H1 (cell line): Measurements from ENCODE around the gene PLEKHG1. TPM values are rescaled to one million over a fixed set of nuclear protein-coding genes. Genes with fewer than 3 reads are reported as not detected.

Experiments
- SIN3A ChIP-seq, 2 experiments: IDR thresholded peaks in 1 of 2; conservative IDR thresholded peaks in 1 of 2; 2 replicates each; pipeline ENCODE4 v1.6.1; 2011 to 2012; ENCODE audit warnings: low read length in 2 of 2, improper control_type of control experiment in 1 of 2, low read depth in 1 of 2, mild to moderate bottlenecking in 1 of 2
- polyA plus RNA-seq, 7 experiments: library from polyadenylated mRNA; depleted of rRNA in 3 of 7; stranded (reverse) in 5 of 7; unstranded in 2 of 7; fragments of >200 nt in 5 of 7; fragments of 200-250 nt in 2 of 7; gene quantifications; 1 replicate in 5 of 7; 2 replicates in 1 of 7; 4 replicates in 1 of 7; pipeline versions ENCODE4 v1.2.1 to v1.2.3, GENCODE V29; 2011 to 2013; ENCODE audit warnings: missing spikeins in 2 of 7, mixed read lengths in 2 of 7
- total RNA-seq: library from RNA; stranded (reverse); fragmentation: NEBNext Ultra II Directional; extraction: Animal tissue kit (Norgen Biotek cat#: 25700); gene quantifications from 2 replicates; pipeline ENCODE4 v1.2.1, GENCODE V29; 2021
- TF ChIP-seq, protein P1 (sequence below): fragments of 300-600 bp; sonication (generic); IDR thresholded peaks from 2 replicates; pipeline ENCODE4 v1.7.1; 2012; ENCODE audit warnings: low read length, moderate library complexity, mild to moderate bottlenecking, inconsistent platforms; ENCODE audit not compliant: insufficient replicate concordance

The PLEKHG1 gene
- total and polyA plus RNA-seq, 2 of the 8 experiments (the other 6 are each of a cell fraction or from before 2014, with no cell fraction given), result 0.94 to 2.2 TPM

DNA sequence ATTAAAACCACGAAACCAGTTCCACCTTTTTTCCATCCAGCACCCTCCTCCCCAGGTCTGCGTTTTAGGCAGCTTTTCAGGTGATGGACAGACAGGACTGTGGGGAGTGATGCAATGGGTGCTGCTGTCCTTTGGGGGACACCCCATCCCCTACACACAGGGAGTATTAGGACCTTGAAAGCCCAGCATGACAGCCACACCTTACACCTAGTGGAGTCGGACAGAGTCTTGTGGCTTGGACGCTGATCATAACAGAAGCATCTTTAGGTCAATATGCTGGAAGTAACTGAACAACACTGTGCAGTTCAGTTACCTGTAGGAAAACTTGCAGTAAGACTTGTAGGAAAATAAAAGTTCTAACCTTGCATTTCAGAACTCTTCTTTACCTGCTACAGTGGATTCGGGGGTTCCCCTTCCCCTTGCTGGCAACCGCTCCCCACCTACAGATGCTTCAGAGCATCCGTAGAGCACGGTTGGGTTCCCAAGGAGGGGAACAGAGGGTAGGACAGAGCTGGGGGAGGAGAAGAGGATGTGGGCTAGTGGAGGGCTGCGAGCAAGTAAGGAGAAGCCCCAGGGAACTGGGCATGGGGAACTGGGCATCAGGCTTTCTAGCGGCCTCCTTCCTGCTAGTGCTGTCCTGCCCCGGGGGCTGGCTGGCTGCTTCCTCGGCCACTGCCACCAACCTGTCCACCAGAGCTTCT lies 31.7 kb downstream of the PLEKHG1 start (continued):
- TF ChIP-seq, protein P1, sequence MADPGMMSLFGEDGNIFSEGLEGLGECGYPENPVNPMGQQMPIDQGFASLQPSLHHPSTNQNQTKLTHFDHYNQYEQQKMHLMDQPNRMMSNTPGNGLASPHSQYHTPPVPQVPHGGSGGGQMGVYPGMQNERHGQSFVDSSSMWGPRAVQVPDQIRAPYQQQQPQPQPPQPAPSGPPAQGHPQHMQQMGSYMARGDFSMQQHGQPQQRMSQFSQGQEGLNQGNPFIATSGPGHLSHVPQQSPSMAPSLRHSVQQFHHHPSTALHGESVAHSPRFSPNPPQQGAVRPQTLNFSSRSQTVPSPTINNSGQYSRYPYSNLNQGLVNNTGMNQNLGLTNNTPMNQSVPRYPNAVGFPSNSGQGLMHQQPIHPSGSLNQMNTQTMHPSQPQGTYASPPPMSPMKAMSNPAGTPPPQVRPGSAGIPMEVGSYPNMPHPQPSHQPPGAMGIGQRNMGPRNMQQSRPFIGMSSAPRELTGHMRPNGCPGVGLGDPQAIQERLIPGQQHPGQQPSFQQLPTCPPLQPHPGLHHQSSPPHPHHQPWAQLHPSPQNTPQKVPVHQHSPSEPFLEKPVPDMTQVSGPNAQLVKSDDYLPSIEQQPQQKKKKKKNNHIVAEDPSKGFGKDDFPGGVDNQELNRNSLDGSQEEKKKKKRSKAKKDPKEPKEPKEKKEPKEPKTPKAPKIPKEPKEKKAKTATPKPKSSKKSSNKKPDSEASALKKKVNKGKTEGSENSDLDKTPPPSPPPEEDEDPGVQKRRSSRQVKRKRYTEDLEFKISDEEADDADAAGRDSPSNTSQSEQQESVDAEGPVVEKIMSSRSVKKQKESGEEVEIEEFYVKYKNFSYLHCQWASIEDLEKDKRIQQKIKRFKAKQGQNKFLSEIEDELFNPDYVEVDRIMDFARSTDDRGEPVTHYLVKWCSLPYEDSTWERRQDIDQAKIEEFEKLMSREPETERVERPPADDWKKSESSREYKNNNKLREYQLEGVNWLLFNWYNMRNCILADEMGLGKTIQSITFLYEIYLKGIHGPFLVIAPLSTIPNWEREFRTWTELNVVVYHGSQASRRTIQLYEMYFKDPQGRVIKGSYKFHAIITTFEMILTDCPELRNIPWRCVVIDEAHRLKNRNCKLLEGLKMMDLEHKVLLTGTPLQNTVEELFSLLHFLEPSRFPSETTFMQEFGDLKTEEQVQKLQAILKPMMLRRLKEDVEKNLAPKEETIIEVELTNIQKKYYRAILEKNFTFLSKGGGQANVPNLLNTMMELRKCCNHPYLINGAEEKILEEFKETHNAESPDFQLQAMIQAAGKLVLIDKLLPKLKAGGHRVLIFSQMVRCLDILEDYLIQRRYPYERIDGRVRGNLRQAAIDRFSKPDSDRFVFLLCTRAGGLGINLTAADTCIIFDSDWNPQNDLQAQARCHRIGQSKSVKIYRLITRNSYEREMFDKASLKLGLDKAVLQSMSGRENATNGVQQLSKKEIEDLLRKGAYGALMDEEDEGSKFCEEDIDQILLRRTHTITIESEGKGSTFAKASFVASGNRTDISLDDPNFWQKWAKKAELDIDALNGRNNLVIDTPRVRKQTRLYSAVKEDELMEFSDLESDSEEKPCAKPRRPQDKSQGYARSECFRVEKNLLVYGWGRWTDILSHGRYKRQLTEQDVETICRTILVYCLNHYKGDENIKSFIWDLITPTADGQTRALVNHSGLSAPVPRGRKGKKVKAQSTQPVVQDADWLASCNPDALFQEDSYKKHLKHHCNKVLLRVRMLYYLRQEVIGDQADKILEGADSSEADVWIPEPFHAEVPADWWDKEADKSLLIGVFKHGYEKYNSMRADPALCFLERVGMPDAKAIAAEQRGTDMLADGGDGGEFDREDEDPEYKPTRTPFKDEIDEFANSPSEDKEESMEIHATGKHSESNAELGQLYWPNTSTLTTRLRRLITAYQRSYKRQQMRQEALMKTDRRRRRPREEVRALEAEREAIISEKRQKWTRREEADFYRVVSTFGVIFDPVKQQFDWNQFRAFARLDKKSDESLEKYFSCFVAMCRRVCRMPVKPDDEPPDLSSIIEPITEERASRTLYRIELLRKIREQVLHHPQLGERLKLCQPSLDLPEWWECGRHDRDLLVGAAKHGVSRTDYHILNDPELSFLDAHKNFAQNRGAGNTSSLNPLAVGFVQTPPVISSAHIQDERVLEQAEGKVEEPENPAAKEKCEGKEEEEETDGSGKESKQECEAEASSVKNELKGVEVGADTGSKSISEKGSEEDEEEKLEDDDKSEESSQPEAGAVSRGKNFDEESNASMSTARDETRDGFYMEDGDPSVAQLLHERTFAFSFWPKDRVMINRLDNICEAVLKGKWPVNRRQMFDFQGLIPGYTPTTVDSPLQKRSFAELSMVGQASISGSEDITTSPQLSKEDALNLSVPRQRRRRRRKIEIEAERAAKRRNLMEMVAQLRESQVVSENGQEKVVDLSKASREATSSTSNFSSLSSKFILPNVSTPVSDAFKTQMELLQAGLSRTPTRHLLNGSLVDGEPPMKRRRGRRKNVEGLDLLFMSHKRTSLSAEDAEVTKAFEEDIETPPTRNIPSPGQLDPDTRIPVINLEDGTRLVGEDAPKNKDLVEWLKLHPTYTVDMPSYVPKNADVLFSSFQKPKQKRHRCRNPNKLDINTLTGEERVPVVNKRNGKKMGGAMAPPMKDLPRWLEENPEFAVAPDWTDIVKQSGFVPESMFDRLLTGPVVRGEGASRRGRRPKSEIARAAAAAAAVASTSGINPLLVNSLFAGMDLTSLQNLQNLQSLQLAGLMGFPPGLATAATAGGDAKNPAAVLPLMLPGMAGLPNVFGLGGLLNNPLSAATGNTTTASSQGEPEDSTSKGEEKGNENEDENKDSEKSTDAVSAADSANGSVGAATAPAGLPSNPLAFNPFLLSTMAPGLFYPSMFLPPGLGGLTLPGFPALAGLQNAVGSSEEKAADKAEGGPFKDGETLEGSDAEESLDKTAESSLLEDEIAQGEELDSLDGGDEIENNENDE, result no peak
- TF ChIP-seq SIN3A (conservative IDR thresholded peaks at IDR 0.05 in 1 of 2, IDR thresholded peaks at IDR 0.05 in 1 of 2; ENCODE audit: low read depth in 1 of 2, low read length in 2 of 2), result no peak
